AG09309 (cell line): ENCODE data around the gene TCTA.

Experiments
- DNase-seq: peaks from one replicate; pipeline ENCODE4 v3.0.0-alpha.2; 2010; ENCODE audit warnings: low read depth
- H3K4me3 ChIP-seq: 2 replicates; pipeline ENCODE4 v1.5.1; 2011; ENCODE audit warnings: mild to moderate bottlenecking, low read depth, low read length, moderate library complexity; ENCODE audit not compliant: control insufficient read depth
- TF ChIP-seq, protein P1 (sequence below): IDR thresholded peaks from 2 replicates; pipeline ENCODE4 v1.5.1; 2011; ENCODE audit warnings: mild to moderate bottlenecking, low read depth, low read length, inconsistent platforms; ENCODE audit not compliant: insufficient read depth, control insufficient read depth; ENCODE audit errors: missing control alignments

Gene TCTA

DNA sequence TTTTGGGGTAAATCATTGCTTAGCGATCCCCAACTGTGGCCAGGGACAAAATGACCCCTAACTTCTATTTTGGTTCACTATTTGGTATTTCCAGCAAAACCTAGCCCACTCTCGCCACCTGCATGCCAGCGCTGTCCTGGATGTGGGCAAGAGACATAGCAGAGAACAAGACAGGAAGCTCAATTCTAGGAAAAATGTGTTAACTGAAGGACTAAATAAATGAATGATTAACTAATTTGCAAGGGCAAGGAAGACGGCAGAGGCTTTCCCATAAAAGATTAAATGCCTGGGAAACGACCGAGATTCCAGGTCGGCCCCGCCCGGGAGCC lies 16.5 kb downstream of the TCTA start:
- TF ChIP-seq, protein P1, sequence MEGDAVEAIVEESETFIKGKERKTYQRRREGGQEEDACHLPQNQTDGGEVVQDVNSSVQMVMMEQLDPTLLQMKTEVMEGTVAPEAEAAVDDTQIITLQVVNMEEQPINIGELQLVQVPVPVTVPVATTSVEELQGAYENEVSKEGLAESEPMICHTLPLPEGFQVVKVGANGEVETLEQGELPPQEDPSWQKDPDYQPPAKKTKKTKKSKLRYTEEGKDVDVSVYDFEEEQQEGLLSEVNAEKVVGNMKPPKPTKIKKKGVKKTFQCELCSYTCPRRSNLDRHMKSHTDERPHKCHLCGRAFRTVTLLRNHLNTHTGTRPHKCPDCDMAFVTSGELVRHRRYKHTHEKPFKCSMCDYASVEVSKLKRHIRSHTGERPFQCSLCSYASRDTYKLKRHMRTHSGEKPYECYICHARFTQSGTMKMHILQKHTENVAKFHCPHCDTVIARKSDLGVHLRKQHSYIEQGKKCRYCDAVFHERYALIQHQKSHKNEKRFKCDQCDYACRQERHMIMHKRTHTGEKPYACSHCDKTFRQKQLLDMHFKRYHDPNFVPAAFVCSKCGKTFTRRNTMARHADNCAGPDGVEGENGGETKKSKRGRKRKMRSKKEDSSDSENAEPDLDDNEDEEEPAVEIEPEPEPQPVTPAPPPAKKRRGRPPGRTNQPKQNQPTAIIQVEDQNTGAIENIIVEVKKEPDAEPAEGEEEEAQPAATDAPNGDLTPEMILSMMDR, result no peak
- peak overlapping the region; percentile 81 for H3K4me3 ChIP-seq
- DNase-seq, result no peak

DNA sequence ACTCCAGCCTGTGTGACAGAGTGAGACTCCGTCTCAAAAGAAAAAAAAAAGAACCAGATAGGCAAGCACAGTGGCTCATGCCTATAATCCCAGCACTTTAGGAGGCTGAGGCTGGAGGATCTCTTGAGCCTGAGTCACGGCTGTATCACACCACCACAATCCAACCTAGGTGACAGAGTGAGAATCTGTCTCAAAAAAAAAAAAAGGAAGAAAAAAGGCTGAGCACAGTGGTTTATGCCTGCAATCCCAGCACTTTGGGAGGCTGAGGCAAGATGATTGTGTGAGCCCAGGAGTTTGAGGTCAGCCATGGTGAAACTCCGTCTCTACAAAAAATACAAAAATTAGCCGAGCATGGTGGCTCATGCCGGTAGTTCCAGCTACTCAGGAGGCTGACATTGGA lies 22.5 kb downstream of the TCTA start:
- H3K4me3 ChIP-seq, result no peak overlapping the region
- TF ChIP-seq, protein P1, result no peak
- DNase-seq, result no peak

DNA sequence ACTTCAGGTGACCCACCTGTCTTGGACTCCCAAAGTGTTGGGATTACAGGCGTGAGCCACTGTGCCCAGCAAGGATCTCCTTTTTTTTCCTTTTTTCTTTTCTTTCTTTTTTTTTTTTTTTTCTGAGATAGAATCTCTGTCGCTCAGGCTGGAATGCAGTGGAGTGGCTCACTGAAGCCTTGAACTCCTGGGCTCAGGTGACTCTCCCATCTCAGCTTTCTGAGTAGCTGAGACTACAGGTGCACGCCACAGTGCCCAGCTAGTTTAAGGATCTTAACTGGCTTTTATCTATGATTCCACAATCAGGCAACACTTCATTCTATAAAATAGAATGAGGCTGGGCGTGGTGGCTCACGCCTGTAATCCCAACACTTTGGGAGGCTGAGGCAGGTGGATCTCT lies 33.2 kb downstream of the TCTA start:
- TF ChIP-seq, protein P1, result no peak
- H3K4me3 ChIP-seq, result no peak overlapping the region
- no peak for DNase-seq

DNA sequence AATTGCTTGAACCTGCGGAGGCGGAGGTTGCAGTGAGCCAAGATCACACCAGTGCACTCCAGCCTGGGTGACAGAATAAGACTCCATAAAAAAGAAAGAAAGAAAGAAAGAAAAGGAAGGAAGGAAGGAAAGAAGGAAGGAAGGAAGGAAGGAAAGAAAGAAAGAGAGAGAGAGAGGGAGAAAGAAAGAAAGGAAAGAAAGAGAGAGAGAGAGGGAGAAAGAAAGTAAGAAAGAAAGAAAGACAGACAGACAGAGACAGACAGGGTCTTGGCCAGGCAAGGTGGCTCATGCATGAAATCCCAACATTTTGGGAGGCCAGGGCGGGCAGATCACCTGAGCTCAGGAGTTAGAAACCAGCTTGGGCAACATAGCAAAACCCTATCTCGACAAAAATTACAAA lies 41.4 kb downstream of the TCTA start:
- no peak for DNase-seq
- TF ChIP-seq, protein P1, result no peak
- no peak overlapping the region for H3K4me3 ChIP-seq

DNA sequence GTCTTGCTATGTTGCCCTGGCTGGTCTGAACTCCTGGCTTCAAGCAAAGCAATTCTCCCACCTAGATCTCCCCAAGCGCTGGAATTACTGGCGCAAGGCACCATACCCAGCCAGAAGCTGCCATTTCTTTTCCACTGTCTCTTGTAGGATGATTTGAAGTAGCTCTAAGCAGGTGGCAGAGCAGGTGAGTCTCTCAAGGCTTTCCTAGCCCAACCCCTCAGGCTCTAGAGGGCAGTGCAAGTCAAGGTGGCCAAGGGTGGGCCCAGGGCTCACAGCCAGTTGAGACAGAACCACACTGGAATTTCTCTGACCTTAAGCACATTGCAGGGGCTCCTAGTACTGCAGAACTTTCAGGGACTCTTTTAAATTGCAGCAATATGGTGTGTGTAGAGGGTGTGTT lies 42.2 kb downstream of the TCTA start:
- DNase-seq, result no peak
- H3K4me3 ChIP-seq, result no peak overlapping the region
- TF ChIP-seq, protein P1, result no peak

DNA sequence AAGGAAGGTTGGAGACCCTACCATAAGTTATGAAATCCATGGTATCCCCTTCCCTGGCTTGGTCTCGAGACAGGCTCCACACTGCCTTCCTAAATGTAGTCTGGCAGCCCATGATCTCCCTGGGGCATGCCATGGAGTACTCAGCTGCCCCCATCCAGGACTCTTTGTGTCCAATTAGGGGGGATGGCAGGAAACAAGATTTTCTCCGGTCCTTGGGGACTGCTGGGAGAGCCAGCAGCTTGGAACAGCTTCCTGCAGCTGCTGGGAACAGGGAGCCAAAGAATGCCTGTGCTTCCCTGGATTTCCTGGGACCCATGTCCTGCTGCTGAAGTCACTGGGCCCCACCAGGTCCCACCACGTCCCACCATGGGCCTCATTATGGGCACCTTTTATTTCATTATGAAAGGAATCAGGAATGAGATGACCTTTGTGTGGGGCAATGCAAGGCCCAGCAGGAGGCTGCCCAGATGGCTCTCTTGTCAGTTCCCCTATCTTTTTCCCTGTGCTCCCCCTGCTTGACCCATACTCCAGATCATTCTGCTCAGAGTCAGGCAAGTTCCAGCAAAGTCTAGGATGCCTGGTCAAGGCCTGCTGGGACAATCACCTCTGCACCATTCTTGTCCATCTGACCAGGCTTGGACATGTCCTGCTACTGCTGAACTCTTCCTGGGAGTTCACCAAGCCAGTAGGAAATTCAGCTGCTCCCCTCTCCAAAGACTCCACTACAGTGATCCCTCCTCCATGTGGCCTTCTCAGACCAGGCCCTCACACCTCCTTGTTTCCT lies 42.9 kb downstream of the TCTA start:
- TF ChIP-seq, protein P1, result no peak
- DNase-seq, result no peak
- no peak overlapping the region for H3K4me3 ChIP-seq
